HCT116 (cell line): ENCODE measurements around the gene NT5DC2.

Experiments
- CTCF ChIP-seq, 3 experiments: fragments of 200-600 bp in 1 of 3; sonication (generic) in 1 of 3; IDR thresholded peaks in 2 of 3; conservative IDR thresholded peaks in 1 of 3; 2 replicates each; pipeline ENCODE4 v1.5.1; 2012 to 2017; ENCODE audit warnings: low read depth in 2 of 3, low read length in 2 of 3, antibody characterized with exemption in 1 of 3, borderline replicate concordance in 1 of 3, control low read depth in 1 of 3, mild to moderate bottlenecking in 1 of 3, mixed read lengths in 1 of 3, mixed run types in 1 of 3, moderate library complexity in 1 of 3; ENCODE audit not compliant: insufficient read depth in 1 of 3
- POLR2AphosphoS5 ChIP-seq: IDR thresholded peaks from 2 replicates; pipeline ENCODE4 v1.6.1; 2011; ENCODE audit warnings: mild to moderate bottlenecking, low read depth, low read length, moderate library complexity
- SIN3A ChIP-seq: IDR thresholded peaks from 2 replicates; pipeline ENCODE4 v1.6.1; 2012; ENCODE audit warnings: low read depth
- SRF ChIP-seq: IDR thresholded peaks from 2 replicates; pipeline ENCODE4 v1.6.1; 2012; ENCODE audit warnings: low read depth
- ZNF274 ChIP-seq: fragments of 200-500 bp; sonication (Bioruptor generic); IDR thresholded peaks from 2 replicates; pipeline ENCODE4 v1.6.1; 2014; ENCODE audit warnings: mild to moderate bottlenecking, low read depth, low read length, inconsistent platforms

DNA sequence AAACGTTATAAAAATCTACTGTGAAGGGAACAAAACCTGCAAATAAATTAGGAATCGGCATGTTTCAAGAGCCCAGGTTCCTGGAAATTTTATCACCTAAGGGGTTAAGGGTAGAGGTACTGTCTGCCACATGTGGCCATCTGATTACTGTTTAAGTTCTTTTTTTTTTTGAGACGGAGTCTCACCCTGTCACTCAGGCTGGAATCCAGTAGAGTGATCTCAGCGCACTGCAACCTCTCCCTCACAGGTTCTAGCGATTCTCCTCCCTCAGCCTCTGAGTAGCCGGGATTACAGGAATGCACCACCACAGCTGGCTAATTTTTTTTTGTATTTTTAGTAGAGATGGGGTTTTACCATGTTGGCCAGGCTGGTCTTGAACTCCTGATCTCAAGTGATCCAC lies 38.6 kb upstream of the NT5DC2 start:
- TF ChIP-seq CTCF (IDR thresholded peaks at IDR 0.05 in 2 of 3, conservative IDR thresholded peaks at IDR 0.05 in 1 of 3; ENCODE audit: borderline replicate concordance in 1 of 3, insufficient read depth in 1 of 3, low read depth in 2 of 3, low read length in 2 of 3) (no peak), SRF (no peak), ZNF274 (no peak), SIN3A (no peak), POLR2AphosphoS5 (no peak)
